Activated effector memory CD4-positive, alpha-beta T cell treated with anti-CD3 and anti-CD28 coated beads, Interleukin-2, amount 50 U/mL, for 16 hours (primary cell): ENCODE data around the gene PRKAG2.
"Not testable (repeated sequence)": the region's sequence is repeated elsewhere in the genome, so short reads cannot be mapped to it uniquely, and the experiment has no call there.

ENCODE experiments used
- DNase-seq: peaks from one replicate; pipeline ENCODE4 v3.0.0-alpha.2; 2020

The PRKAG2 gene

DNA sequence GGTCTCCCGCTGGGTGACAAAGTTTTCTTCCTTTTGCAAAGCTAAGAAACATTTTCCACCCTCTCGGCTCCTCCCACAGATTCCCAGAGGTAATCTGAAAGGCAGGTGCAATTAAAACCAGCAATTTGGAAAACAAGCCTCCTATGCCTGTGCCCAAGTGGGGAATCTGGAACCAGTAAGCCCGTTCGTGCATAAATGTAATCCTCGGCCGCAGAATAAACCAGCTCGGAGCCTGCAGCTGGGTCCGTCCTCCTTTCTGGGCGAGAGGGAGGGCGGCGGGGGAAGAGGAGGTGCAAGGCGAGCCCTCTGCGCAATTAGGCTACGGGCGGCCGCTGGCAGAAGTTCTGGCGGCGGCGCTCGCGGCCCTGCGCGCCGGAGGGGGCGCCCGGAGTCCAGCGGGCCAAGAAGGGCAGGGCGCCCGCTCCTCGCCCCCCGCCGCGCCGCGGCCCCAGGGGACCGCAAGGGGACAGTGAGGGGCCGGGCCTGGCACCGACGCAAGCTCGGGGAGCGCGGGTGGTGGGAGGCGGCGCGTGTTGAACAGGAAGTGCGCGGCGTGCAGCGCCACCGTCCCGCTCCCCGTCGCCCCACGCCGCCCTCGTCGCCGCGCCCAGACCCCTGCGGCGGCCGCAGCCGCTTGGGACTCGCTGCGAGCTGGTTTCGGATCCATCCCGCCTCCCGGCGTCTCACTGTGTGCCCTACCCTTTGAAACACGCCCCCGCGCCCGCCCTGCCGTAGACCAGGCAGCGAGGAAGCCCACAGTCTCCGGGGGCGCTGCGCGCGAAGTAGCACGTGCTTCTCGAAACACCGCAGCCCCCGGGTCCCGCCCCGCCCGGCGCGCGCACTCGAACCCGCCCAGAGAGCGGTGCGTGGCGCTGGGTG, at the start of gene PRKAG2:
PRKAG2 (minus strand) TSS at position 217 of the 879 bp plus-strand sequence. CDS start 495 bp downstream, outside the sequence.
- peak; percentile 90 for DNase-seq

- no peak for DNase-seq
Measured at GRCh38 chr7:151926336-151926712, 49.4 kb upstream of the PRKAG2 start.

GRCh38 chr7:151925446-151926335, 48.8 kb upstream of the PRKAG2 start:
- no peak for DNase-seq

GRCh38 chr7:151924508-151924907, 47.6 kb upstream of the PRKAG2 start:
- DNase-seq: no peak

DNA sequence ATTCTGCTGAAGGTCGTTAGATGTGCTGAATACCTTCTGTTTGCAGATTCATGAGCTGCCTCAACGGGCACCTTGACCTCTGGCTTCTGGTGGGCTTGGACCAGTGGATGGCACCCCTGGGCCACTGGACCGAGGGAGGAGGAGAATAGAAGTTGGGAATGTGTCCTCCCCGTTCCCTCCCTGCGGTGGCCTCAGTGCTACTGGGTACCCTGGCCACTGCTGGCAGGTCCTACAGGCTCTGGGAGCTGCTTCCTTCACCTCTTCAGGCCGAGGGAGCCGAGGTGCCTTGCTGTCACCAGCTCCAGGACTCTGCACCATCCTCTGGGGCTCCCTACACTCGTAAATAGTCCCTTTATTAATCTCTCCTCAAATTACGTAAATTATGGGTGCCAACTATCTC, 47.1 kb upstream of the PRKAG2 start:
- no peak for DNase-seq

DNA sequence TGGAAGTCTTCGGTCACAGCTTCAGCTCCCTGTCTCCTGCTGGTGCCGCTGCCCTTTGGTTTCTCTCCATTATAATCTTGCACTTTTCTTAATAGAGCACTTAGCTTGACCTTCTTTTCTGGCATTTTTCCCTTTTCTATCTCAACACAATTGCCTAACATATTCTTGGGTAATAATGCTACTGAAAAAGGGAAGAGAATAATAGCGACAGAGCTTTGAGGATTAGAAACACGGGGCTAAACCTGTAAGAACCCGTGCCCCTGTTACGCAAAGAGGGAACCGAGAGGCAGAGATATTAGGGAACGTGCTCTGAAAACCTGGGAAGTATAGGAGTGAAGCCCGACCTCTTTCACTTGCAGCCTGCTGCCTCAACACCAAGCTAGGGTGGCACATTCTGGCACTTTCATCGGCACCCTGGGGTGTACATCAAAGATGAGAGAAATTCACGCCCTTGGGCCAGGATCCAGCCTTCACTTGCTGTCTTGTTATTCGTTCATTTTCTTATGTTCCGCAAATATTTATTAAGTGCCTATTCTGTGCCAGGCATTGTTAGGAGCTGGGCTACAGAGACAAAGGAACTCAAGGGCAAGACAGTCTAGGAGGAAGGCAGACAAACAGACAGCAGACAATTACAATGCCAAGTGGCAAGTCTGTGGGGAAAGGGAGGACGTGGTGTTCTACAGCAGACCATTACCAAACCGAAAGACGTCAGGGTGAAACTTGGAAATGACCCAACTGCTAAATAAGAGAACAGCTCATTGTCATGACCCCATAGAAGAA, 46.4 kb upstream of the PRKAG2 start:
- no peak for DNase-seq

- no peak for DNase-seq
Measured at GRCh38 chr7:151921451-151921850, 44.5 kb upstream of the PRKAG2 start.

GRCh38 chr7:151920488-151920887, 43.6 kb upstream of the PRKAG2 start:
- no peak for DNase-seq

GRCh38 chr7:151919595-151919994, 42.7 kb upstream of the PRKAG2 start:
- no peak for DNase-seq

DNA sequence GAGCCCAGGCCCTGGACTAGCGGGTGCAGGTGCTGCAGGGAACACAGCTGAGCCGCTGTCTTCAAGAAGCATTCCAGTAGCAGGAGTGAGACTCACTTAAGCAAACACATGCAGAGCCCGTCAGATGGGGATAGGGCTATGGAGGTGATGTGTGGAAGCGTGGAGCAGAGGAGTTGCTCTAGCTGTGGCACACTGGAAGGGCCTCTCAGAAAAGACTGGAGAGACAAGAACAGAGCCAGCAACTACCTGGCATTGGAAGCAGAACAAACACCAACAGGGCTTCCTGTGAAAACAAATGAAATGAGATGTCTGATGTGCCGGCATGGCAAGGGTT, 41.6 kb upstream of the PRKAG2 start:
- no peak for DNase-seq

DNA sequence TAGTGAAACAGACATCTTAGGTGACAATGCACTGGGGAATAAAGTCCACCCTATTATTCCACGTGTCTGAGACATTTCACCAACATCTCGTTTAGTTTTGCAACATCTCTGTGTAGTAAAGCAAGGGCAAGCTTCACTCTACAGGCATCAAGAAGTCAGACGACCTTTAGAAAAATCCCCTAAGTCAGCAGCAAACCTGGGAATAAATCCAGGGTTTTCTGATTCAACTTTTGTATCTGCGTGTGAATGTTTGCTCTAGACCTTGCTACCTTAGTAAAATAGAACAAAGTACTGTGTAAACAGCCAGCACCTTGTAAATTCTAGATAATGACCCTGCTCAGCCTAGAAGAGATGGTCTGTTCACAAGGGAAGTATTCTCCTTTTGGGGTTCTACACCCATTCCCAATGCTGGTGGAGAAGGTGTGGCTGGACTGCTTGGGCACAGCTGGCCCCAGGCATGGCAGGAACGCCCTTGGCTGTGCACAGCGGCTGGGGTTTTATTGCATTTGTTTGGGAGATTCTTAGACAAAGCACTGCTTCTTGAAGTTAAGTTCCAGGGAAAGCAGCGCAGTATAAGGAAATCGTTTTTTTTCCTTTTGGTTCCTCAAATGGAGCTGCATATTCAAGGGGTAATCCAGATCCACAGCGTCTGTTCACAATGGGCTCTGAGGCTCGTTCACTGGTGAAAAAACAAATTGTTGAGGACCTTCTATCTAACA, 41.0 kb upstream of the PRKAG2 start:
- no peak for DNase-seq

DNA sequence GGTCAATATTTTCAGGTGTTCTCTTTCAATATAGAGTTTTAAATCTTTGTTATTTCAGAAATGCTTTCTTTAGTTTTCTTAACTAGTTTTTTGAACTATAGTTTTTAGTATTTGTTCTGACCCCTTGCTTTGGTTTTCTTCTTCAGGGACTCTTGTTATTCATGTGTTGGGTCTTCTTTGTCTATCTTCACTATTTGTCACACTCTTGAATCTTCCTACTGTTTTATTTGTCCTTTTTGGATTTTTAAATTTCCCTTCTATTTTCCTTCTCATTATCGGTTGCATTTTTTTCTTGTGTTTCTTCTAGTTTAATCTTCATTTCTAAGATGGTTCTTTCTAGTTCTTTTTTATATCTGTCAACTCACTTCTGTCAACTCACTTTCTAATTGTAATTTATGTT, 37.1 kb upstream of the PRKAG2 start:
- no peak for DNase-seq

DNA sequence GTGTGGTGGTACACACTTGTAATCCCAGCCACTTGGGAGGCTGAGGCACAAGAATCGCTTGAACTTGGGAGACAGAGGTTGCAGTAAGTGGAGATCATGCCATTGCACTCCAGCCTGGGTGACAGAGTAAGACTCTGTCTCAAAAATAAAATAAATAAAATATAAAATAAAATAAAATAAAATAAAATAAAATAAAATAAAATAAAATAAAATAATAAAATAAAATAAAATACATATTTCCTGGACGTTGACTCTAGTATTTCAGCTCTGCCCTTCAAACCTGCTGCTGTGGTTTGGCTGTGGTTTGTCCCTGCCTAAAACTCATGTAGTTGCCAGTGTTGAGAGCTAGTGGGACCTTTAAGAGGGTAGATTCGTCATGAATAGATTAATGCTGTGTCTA, 33.7 kb upstream of the PRKAG2 start:
- DNase-seq: not testable (repeated sequence)

- DNase-seq: not testable (repeated sequence)
Measured at GRCh38 chr7:151907115-151907514, 30.2 kb upstream of the PRKAG2 start.

- peak; percentile 17 for DNase-seq
Measured at GRCh38 chr7:151905766-151906165, 28.9 kb upstream of the PRKAG2 start.

GRCh38 chr7:151905353-151905752, 28.4 kb upstream of the PRKAG2 start:
- peak; percentile 47 for DNase-seq

DNA sequence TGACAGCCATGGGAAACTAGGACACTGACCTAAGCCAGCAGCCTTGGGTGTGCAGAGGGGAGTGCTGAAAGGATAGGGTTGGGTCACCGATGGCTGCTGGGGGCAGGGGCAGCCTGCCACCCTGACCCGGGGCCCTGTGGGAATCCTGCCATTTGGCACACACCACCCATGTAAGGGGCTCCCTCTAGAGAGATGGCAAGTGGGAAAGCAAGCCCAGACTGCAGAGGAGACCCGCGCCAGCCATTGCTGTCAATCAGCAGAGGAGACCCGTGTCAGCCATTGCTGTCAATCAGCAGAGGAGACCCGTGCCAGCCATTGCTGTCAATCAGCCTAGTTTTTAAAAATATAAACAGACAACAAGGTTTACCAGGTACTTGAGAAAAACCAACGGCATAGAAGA, 27.4 kb upstream of the PRKAG2 start:
- DNase-seq: peak; percentile 61

DNA sequence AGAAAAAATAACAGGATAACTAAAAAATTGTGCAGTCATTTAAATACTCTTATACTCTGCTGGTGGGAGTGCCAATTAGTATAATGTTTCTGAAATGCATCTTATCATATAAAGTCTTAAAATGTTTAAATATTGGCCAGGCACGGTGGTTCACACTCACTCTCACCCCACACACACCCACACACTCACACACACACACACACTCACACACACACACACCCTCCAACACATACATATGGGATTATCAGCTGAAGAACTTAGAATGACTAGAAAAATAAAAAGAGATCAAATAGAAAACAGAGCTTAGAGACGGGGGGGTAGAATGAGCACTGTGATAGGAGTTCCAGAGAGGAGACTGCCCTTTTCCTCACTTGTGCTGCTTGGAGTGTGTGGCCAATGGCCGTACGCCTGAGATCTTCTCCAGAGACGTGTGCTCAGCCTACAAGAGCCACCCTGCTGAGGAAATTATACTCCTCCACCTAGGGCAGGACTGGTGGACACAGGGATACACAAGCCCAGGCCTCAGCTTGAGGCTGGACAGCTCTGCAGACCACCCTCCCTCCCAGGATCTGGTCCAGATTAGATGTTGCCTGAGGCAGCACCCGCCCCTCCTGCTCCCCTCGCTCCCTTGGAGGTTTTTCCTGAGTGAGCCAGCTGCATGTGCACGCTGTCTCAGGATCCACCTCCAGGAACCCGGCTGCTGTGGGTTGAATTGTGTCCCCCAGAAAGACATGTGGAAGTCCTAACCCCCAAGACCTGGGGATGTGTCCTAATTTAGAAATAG, 26.5 kb upstream of the PRKAG2 start:
- DNase-seq: peak; percentile 49

GRCh38 chr7:151902311-151902710, 25.4 kb upstream of the PRKAG2 start:
- DNase-seq: peak; percentile 25

DNA sequence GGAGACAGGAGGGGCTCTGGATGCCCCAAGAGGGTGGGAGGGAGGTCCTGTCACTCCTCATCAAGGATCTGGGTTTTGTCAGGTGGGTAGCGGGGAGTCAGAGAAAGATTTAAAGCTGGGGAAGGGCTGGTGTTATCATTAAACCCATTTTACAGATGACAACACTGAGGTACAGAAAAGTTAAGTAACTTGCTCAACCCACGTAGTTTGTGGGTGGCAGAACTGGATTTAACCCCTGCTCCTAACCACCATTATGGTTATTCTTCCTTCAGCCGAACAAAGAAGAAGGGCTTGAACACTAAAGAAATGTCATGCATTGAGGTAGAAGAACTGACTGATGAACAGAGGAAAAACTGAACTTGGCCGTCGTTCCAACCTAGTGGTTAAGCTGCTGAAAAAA, 24.9 kb upstream of the PRKAG2 start:
- DNase-seq: no peak

DNA sequence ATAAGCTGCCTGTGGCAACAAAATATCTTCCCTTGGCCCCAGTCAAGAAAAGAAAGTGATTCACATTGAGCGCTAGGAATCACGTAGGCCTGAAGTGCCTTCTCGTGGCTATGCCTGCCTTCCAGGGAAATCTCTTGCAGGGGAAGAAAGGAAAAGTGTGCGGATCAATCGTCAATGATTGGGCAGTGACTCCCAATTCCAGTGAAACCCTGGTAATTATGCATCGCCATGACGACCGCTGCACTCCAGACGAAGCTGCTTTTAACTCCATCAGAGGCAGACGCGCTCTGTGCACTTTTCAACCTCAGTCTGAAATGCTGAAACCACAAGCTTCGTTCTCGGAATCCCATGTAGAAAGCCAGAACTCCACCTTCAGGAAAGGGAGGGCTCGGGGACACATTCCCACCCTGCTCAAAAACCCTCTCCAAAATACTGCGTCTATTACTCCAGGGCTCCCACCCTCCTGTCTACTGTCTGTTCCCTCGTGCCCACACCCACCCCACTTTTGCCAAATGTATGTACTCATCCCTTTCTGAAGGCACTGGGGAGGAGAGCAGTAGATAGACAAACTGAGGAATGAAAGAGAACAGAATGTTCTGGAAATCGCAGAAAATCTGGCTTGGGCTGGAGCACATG, 24.2 kb upstream of the PRKAG2 start:
- DNase-seq: peak; percentile 21
